HG03097 (cell line): ENCODE data around the gene ERCC6L2.

Source experiments
- ATAC-seq: cut with Tn5 transposase; IDR thresholded peaks from one replicate; pipeline ENCODE4 v1.9.1; 2021; ENCODE audit not compliant: unreplicated experiment, low FRiP score

ERCC6L2 gene

GRCh38 chr9:95920017-95920416 lies 44.5 kb downstream of the ERCC6L2 start:
- ATAC-seq = no peak

DNA sequence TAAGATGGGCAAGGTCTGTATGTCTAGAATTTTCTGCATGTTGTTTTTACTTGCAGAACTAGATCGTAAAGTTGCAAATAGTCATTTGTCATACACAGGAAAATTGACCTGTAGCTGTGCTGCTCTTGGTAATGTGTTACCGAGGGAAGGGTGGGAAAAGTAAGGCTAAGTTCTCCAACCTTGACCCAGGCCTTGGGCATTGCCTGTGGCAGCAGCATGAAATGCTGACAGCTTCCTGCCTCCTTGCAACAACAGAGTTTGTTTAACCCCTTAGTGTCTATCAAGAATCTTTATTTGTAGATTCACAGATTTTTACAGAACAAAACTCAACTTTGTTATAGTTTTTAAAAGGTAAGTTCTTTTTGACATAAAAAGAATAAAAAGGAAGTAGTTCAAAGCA lies 48.3 kb downstream of the ERCC6L2 start:
- ATAC-seq = no peak

GRCh38 chr9:95924987-95925386 lies 49.5 kb downstream of the ERCC6L2 start:
- ATAC-seq = no peak

GRCh38 chr9:95927271-95928004 lies 51.9 kb downstream of the ERCC6L2 start:
- no peak for ATAC-seq

DNA sequence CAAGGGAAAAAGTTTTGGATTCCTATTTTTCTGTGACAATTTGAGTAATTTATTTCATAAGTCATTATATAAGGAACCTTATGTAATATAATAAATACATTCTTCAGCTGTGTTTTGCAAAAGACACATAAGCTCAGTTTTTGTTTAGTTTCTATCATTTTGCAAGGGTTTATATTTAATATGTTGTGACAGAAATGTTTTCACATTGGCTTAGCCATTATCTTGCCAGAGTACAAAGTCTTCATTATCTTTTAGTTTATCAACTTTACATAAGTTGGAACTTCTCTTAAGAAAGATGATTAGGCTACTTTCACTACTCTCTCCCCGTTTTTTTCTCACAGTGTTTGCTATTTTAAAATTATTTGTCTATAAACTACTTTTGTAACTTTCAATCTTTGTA lies 54.8 kb downstream of the ERCC6L2 start:
- no peak for ATAC-seq

GRCh38 chr9:95935861-95936578 lies 60.5 kb downstream of the ERCC6L2 start:
- ATAC-seq = no peak

- no peak for ATAC-seq
Observed at GRCh38 chr9:95936579-95937075, 61.1 kb downstream of the ERCC6L2 start.

- no peak for ATAC-seq
Observed at GRCh38 chr9:95937131-95937530, 61.6 kb downstream of the ERCC6L2 start.

DNA sequence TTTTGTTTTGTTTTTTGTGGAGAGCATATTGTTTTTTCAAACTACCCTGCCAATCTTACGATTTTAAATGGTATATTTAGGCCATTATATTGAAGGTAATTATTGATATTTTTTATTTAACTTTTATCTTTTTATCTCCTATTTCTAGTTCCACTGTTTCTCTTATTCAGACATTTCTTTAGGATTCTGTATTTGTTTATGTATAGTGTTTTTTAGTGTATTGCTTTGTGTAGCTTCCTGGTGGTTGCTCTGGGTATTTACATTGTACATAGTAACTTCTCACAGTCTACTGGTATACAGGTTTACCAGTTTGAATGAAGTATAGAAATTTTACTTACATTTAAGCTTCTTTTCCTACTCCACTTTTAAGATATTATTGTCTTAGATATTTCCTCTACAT lies 63.2 kb downstream of the ERCC6L2 start:
- no peak for ATAC-seq

- no peak for ATAC-seq
Observed at GRCh38 chr9:95939472-95939871, 64.0 kb downstream of the ERCC6L2 start.

GRCh38 chr9:95940265-95940664 lies 64.8 kb downstream of the ERCC6L2 start:
- no peak for ATAC-seq

GRCh38 chr9:95942016-95942415 lies 66.5 kb downstream of the ERCC6L2 start:
- no peak for ATAC-seq

DNA sequence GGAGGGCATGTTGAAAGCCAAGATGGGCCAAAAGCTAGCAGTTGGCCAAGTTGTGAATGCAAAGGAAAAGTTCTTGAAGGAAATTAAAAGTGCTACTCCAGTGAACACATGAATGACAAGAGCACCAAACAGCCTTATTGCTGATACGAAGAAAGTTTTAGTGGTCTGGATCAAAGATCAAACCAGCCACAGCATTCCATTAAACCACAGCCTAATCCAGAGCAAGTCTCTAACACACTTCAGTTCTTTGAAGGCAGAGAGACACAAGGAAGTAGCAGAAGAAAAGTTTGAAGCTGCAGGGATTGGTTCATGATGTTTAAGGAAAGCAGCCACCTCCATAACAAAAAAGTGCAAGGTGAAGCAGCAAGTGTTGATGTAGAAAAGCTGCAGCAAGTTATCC lies 71.6 kb downstream of the ERCC6L2 start:
- ATAC-seq = no peak

DNA sequence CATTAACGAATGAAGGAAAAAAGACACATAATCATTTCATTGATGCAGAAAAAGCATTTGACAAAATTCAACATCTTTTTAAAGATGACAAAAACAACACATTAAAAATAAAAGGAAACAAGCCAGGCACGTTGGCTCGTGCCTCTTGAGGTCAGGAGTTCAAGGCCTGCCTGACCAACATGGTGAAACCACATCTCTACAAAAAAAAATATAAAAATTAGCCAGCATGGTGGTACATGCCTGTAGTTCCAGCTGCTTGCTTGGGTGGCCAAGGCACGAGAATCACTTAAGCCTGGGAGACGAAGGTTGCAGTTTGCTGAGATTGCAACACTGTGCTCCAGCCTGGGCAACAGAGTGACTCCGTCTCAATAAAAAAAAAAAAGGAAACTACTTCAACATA lies 77.0 kb downstream of the ERCC6L2 start:
- no peak for ATAC-seq

GRCh38 chr9:95953986-95954385 lies 78.5 kb downstream of the ERCC6L2 start:
- no peak for ATAC-seq

DNA sequence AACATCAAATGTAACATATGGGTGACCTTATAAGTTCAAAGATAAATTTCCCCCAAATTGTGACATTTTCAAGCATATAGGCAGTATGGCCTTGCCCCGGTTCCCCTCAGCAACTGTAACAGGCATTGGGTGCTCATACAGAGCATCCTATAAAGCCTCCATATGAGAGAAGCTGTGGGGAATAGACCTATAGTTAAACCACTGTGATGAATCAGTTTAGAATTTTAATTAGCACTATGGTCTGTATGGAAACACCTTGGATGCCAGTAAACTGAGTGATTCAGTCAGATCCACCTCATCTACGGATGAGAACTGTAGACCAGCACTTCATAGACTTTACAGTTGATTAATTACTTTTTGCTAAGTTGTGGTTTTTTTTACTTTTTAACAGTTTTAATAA lies 79.4 kb downstream of the ERCC6L2 start:
- ATAC-seq = no peak

DNA sequence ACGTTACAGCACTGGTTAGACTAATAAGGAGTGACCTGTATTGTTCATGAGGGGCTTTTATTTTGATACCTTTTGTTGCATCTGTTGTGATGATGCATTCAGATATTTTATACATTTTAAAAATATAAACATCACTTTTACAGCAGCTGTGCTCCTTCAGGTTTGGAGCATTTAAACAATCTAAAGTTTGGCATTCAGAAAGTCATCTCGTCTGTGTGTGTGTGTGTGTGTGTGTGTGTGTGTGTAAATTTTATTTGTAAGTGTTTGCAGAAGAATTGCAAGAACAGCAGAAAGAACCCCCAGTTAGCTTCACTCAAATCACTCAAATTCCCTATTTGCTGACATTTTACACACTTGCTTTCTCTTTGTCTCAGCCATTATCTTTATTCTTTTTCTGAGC lies 87.4 kb downstream of the ERCC6L2 start:
- ATAC-seq = no peak

GRCh38 chr9:95963659-95964058 lies 88.2 kb downstream of the ERCC6L2 start:
- ATAC-seq = no peak

DNA sequence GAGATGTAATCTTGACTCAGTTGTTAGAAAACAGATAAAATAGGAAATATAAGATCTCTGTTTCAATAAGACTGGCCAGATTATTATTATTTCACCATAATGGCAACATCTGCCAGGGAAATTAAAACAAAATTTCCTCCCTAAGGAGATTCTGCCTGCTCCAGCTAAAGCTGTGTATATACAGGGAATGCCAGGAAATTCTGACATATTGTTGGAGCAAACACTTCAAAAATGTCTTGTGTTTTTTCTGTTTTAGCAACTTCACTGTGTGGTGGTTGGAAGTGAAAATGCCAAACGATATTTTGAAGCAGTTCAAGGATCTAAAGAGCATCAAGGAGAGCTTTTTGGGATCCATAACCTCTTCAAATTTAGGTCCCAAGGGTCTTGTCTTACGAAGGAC lies 90.8 kb downstream of the ERCC6L2 start:
- no peak for ATAC-seq

DNA sequence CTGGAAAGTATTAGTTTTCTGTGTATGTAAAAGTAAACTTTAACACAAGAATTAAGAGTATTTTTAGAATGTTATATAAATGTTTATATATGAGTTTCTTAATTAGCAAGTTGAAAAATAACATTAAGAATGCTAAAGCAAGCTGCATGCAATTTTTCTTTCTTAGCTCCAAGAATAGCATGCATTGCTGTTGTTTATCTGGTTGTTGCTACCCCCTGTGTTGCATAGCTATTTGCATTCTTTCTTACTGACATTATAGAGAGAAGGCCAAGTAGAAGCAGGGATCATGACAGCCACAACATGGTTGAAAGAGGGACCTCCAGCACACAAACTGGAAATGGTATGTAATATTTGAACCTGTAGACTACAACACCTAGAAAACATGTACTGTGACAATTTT lies 94.8 kb downstream of the ERCC6L2 start:
- ATAC-seq = no peak

DNA sequence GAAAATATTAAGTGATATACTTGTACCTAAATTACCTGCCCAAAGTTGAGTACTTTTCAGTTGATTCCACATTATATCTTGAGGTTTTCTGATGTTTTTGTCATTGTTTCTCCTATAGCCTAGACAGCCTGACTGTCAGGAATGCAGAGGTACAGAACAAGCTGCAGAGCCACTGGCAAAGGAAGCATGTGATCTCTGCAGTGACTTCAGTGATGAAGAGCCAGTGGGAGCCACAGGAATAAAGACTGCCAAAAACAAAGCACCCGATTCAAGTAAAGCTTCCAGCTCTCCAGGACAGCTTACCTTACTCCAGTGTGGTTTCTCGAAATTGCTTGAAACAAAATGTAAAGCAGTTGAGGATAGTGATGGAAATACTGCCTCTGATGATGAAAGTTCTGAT lies 96.3 kb downstream of the ERCC6L2 start:
- ATAC-seq = no peak

GRCh38 chr9:95974389-95974788 lies 98.9 kb downstream of the ERCC6L2 start:
- ATAC-seq = no peak
